Pancreas (tissue), 10 donors: ENCODE results near the gene KCNAB2. TPM values are rescaled to one million over a fixed set of nuclear protein-coding genes. Genes with fewer than 3 reads are reported as not detected.
A peak's percentile ranks its signal among the peaks of the same experiment; 100 is the strongest.

Experiments used
- ATAC-seq, 4 donors: fragments of 200-7000 bp; cut with Tn5 transposase; one replicate each; pipeline versions ENCODE4 v1.8.0 to v1.9.1; 2020; ENCODE audit warnings: mild to moderate bottlenecking in 4 of 4, moderate library complexity in 4 of 4
- DNase-seq, 6 donors: peaks; one replicate each; pipeline ENCODE4 v3.0.0-alpha.2; 2020
- FAIRE-seq: peaks from 2 replicates; lab custom pipeline; 2012; peaks lifted over from hg19 to GRCh38; lab: Jason Lieb, UNC
- H3K27ac ChIP-seq, 4 donors: fragments of 200-600 bp; sonication (generic); 1 replicate in 3 of 4; 2 replicates in 1 of 4; pipeline versions ENCODE4 v1.5.0 to v1.8.0; 2020
- H3K27me3 ChIP-seq, 4 donors: fragments of 200-600 bp; one replicate each; pipeline ENCODE4 v1.8.0; 2021
- H3K36me3 ChIP-seq, 3 donors: fragments of 200-600 bp; sonication (generic) in 1 of 3; one replicate each; pipeline versions ENCODE4 v1.5.0 to v1.8.0; 2020 to 2021
- H3K4me1 ChIP-seq, 3 donors: fragments of 200-600 bp; one replicate each; pipeline ENCODE4 v1.8.0; 2021
- H3K4me3 ChIP-seq, 4 donors: fragments of 200-600 bp; sonication (generic) in 2 of 4; one replicate each; pipeline versions ENCODE4 v1.5.0 to v1.8.0; 2020 to 2021
- H3K9me3 ChIP-seq, 4 donors: fragments of 200-600 bp; one replicate each; pipeline ENCODE4 v1.8.0; 2021
- CTCF ChIP-seq, 4 donors: fragments of 200-600 bp; sonication (generic) in 3 of 4; IDR thresholded peaks; one replicate each; pipeline versions ENCODE4 v1.5.0 to v1.8.0; 2021; ENCODE audit warnings: antibody characterized with exemption in 4 of 4
- WGBS, 2 donors: extraction: QIAGEN DNeasy Blood & Tissue Kit; methylation state at CpG; one replicate each; pipeline ENCODE4 v1.1.7; 2013; 5-methylcytosine and 5-hydroxymethylcytosine counted together
- intact Hi-C, 3 donors: fragments of 100-400 bp; cut with DNase I; formaldehyde crosslinking; loops; one replicate each; pipeline versions ENCODE4 v1.11.1 to v1.14.2; 2022
- polyA plus RNA-seq, 2 donors: library from polyadenylated mRNA; stranded (reverse); fragments of 200-250 nt; gene quantifications; one replicate each; pipeline ENCODE4 v1.2.3, GENCODE V29; 2013
- total RNA-seq, 6 donors: library from RNA; stranded (reverse); fragmentation: NEBNext Ultra II Directional in 4 of 6; extraction: Animal tissue kit (Norgen Biotek cat#: 25700) in 4 of 6; gene quantifications; one replicate each; pipeline versions ENCODE4 v1.2.1 to v1.2.4, GENCODE V29; 2021 to 2023
- donor health status: healthy with polysubstance abuse.
- donor health status: DM: no; HTN: no; CAD: no; lungs with moderate emphysema.
- donor health status: DM: no; HTN: no; CAD: no.
- donor health status: control.
- donor health status: control.
- donor health status: Bipolar disorder and iron deficiency.
- donor health status: DM: yes; HTN: yes; CAD: no.
- donor health status: DM: no; HTN: no; CAD: no.
- donor health status: DM: no; HTN: no; CAD: no.
- donor health status: DM: yes; HTN: yes; CAD: no.

Gene KCNAB2
- total and polyA plus RNA-seq, 8 donors, result 1.2 to 9.0 (median 4.3) TPM

DNA sequence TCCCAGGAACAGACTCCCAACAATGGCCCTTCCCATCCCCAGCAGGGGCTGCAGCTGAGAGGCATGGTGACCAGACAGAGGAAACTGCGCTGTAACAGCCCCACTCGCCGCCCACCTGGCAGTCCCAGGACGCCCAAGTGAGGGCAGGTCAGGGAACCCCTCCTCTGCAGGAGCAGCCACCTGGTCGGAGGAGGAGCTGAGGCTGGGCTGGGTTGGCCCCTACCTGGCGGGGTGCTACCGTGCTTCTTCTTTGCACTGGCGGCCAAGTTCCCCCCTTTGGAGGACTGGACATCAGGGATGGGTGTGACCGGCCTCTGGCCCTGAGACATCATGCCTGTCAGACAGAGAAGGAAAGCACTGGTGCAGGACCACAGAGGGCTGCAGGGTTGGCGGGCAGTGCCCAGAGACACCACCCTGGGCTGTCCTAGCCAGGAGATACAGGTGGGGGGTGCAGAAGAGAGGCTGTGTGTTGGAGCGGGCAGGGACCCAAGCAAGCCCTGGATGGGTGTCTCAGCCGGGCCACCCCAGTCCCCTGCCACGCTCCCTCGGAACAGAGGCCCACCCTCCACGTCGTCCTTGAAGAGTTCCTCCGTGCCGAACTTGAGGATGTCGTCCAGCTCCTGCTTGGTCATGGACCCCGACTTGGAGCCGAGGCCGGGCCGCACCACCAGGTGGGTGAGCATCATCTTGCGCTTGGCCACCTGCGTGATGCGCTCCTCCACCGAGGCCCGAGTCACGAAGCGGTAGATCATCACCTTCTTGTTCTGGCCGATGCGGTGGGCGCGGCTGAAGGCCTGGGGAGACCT is 82.8 kb downstream of the KCNAB2 start:
- Histone ChIP-seq H3K27me3 (no peaks in the 10 kb centered on the region), H3K27ac (no peak overlapping the region), H3K9me3 (no peaks in the 10 kb centered on the region), H3K4me1 (no peaks in the 10 kb centered on the region), H3K36me3 (no peaks in the 10 kb centered on the region), H3K4me3 (no peak overlapping the region)
- 84 to 88% methylated on average over 34 of the region's 34 CpGs for WGBS, 2 donors
- intact Hi-C loops, result no loop called here
- no peak for TF ChIP-seq CTCF (IDR thresholded peaks at IDR 0.05)
- no peak for ATAC-seq
- FAIRE-seq, result no peak
- peak in 2 of 6 donors; percentile 45 to 73 for DNase-seq

GRCh38 chr1:6129313-6129712 is 83.6 kb downstream of the KCNAB2 start:
- intact Hi-C loops, result no loop called here
- H3K9me3 ChIP-seq, result no peaks in the 10 kb centered on the region
- FAIRE-seq (no peak), DNase-seq (no peak), ATAC-seq (no peak)
- no peaks in the 10 kb centered on the region for H3K4me1 ChIP-seq
- no peak overlapping the region for H3K4me3 ChIP-seq
- H3K27me3 ChIP-seq, result no peaks in the 10 kb centered on the region
- H3K27ac ChIP-seq, result no peak overlapping the region
- no peak for TF ChIP-seq CTCF (IDR thresholded peaks at IDR 0.05)
- no peaks in the 10 kb centered on the region for H3K36me3 ChIP-seq
- 73 to 75% methylated on average over 9 of the region's 9 CpGs for WGBS, 2 donors

DNA sequence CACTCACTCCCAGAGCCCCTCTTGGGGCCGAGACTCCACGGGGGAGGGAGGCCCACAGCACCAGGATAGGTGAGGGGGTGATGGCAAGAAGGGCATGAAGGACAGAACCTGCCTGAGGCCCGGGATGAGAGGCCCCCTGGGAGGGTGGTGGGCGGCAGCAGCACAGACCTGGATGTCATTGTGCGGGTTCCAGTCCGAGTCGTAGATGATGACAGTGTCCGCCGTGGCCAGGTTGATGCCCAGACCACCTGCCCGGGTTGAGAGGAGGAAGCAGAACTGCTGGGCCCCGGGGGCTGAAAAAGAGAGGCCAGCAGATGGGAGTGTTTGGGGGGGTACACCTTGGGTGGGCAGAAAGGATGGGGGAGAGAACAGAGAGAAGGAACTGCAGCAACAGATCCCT is 84.3 kb downstream of the KCNAB2 start:
- intact Hi-C loops, result no loop called here
- no peak overlapping the region for H3K4me3 ChIP-seq
- ATAC-seq, result no peak
- WGBS, 2 donors, result 68 to 78% methylated on average over 11 of the region's 11 CpGs
- DNase-seq, result peak in 2 of 6 donors; percentile 41 to 42
- no peak overlapping the region for H3K27ac ChIP-seq
- H3K9me3 ChIP-seq, result no peaks in the 10 kb centered on the region
- no peak for TF ChIP-seq CTCF (IDR thresholded peaks at IDR 0.05)
- H3K4me1 ChIP-seq, result no peaks in the 10 kb centered on the region
- FAIRE-seq, result no peak
- no peaks in the 10 kb centered on the region for H3K36me3 ChIP-seq
- no peaks in the 10 kb centered on the region for H3K27me3 ChIP-seq

- Histone ChIP-seq H3K36me3 (no peaks in the 10 kb centered on the region), H3K4me3 (no peak overlapping the region), H3K9me3 (no peaks in the 10 kb centered on the region), H3K27me3 (no peaks in the 10 kb centered on the region), H3K27ac (no peak overlapping the region), H3K4me1 (no peaks in the 10 kb centered on the region)
- FAIRE-seq (no peak), ATAC-seq (no peak), DNase-seq (peak in 1 of 6 donors; percentile 34)
- 59 to 67% methylated on average over 7 of the region's 7 CpGs for WGBS, 2 donors
- TF ChIP-seq CTCF (IDR thresholded peaks at IDR 0.05), result no peak
- intact Hi-C loops, result no loop called here
These were observed 84.9 kb downstream of the KCNAB2 start for GRCh38 chr1:6130596-6130995.

DNA sequence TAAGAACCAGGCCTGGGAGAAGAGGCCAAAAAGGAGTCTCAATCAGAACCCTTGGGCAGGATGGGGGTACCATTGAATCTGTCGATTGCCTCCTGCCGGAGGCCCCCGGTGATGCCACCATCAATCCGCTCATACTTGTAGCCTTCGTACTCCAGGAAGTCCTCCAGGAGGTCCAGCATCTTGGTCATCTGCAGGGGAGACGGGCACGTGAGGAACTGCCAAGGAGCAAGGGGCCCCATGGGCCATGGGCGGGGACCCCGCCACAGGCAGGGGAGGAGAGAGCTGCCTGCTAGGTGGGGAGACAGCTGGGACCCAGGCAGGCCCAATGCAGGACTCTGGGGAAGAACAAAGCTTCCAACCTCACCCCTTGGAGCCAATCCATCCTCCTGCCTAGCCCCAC is 85.9 kb downstream of the KCNAB2 start:
- Histone ChIP-seq H3K4me3 (no peak overlapping the region), H3K27me3 (no peaks in the 10 kb centered on the region), H3K36me3 (no peaks in the 10 kb centered on the region), H3K9me3 (no peaks in the 10 kb centered on the region), H3K27ac (no peak overlapping the region), H3K4me1 (no peaks in the 10 kb centered on the region)
- WGBS, 2 donors, result 76 to 79% methylated on average over 9 of the region's 9 CpGs
- DNase-seq (no peak), FAIRE-seq (no peak), ATAC-seq (no peak)
- intact Hi-C loops, result no loop called here
- no peak for TF ChIP-seq CTCF (IDR thresholded peaks at IDR 0.05)
